ENCODE measurements around the gene NHS.
"Not testable (repeated sequence)": the region's sequence is repeated elsewhere in the genome, so short reads cannot be mapped to it uniquely, and the experiment has no call there.

The NHS gene

DNA sequence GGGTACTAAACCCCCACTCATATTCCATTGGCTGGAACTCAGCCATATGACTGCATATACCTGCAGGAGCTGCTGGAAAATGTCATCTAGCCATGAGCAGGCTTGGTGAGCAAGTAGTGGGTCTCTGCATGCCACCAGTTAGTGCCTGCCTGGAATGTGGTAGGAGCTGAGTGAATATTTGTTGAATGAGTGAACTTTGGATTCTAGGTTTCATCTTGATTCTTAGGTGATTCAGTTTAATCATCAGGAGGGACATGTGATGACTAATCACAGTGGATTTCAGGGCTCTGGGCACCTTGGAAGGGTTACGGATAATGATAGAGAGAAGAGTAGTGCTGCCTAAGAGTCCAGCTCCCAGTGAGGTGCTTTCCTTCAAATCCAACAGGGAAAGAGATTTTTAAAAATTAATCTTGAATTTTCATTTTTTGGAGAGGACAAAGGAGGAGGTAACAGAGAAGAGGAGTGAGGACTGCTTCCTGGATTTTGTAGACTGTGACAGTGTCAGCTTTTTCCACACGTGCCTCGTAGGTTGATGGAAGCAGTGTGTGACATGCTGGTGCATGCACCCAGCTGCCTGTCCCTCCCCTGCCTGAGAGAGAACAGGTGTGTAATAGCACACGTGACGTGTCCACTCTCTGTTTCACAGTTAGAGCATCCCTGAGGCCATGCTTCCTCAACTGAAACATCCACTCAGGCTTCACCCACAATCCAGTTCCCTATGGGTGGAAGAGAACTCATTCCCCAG, 30.4 kb downstream of the NHS start:
- DNase-seq (ENCODE audit: low spot score): no peak

- DNase-seq (ENCODE audit: low spot score): no peak
These were observed 34.7 kb downstream of the NHS start for GRCh38 chrX:17409566-17410290.

DNA sequence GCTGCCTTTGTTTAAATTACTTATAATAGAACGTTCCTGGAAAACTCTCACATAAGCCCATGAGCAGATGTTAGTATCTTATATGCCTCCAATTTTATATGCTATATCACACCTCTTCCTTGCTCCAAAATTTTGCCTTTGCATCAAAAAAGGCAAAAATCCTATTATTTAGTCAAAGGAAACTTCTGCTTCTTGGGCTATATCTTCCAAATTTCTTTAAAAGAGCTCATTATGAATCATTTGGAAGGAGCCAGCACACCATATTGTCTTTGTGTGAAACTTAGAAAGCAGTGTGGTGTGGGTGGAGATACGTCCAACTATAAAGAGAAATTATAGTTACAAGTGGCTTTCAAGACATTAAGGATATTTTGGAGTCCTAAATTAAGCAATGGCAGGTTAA, 35.7 kb downstream of the NHS start:
- no peak for DNase-seq (ENCODE audit: low spot score)

GRCh38 chrX:17411205-17411604, 36.2 kb downstream of the NHS start:
- no peak for DNase-seq (ENCODE audit: low spot score)

GRCh38 chrX:17412692-17413091, 37.7 kb downstream of the NHS start:
- no peak for DNase-seq (ENCODE audit: low spot score)

- no peak for DNase-seq (ENCODE audit: low spot score)
These were observed 38.2 kb downstream of the NHS start for GRCh38 chrX:17413228-17413627.

DNA sequence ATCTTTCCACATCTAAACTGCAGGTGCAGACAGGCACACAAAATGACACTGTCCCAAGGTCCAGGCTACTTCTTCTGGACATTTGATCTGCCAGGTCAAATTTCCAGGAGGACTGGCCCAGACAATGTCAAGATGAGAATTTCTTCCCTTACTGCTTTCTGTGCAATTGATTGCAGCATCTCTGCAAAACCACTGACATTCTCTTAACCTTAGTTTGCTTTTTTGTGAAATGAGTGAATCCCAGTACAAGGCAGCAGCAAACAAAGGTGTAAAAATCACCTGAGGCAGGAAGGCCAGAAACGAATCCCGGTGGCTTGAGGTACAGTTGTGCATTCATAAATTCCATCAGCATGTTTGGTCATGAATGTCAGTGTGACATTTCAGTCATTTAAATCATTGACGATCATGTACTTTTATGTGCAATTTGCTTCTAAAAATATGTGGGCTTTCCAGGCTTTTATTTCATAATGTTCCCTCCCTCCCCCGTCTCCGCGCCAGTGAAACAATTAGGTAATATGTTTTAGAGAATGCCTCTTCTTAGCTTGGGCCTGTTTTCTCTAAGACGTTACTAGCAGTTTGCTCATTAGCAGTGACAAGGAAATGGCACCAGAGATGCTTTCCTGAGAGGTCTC, 39.1 kb downstream of the NHS start:
- no peak for DNase-seq (ENCODE audit: low spot score)

- DNase-seq (ENCODE audit: low spot score): no peak
These were observed 39.8 kb downstream of the NHS start for GRCh38 chrX:17414839-17415238.

- DNase-seq (ENCODE audit: low spot score): no peak
These were observed 40.3 kb downstream of the NHS start for GRCh38 chrX:17415242-17415810.

GRCh38 chrX:17417372-17417771, 42.4 kb downstream of the NHS start:
- no peak for DNase-seq (ENCODE audit: low spot score)

GRCh38 chrX:17425136-17425535, 50.1 kb downstream of the NHS start:
- no peak for DNase-seq (ENCODE audit: low spot score)

DNA sequence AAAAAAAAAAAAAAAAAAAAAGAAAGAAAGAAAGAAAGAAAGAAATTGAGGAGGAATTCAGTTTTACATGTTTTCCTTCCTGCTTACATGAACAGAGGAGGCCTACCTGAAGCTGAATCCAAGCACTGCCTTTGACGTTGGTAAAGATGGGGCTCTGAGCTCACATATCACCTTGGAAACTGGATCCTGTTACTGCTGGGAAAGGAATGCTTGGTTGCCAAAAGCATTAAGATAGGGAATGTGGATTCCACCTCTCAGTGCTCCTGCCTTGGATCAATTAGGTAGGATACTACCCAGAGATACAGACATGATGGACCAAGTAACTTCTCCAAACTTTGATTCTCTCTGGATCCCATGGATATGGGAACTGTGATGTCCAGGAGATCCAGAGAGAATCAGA, 50.6 kb downstream of the NHS start:
- no peak for DNase-seq (ENCODE audit: low spot score)

DNA sequence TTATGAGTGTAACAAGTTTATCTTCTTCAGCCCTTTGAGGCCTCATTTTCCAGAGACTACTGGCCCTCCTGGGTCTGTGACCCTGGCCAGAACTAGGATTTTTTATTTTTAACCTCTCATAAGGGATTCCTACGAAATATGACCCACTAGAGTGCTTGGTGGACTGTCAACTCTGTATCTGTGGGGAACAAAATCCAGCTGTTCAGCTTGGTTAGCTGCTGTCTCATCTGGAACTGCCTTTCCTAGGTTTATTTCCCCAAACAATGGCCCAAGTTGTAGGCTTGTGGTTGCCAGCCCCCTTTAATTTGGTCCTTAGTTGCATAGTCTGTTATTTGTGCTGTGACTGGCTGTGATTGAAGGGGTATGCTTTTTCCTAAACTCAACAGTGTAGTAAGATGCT, 56.2 kb downstream of the NHS start:
- DNase-seq (ENCODE audit: low spot score): no peak

DNA sequence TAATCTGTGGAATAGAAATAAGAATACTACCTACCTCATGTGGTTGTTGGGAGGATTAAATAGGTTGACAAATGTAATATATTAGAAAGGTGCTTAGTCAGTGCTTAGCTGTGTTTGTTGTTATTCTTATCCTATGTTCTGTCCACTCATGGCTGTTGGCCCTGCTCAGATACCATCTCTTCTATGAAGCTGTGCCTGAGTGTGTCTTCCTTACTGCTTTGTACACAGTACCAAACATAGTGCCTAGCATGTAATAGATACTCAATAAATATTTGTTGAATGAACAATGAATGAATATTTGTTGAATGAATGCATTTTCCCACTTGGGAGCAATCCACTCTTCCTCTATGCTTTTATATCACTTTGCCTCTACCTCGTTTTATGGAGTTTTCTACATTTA, 57.2 kb downstream of the NHS start:
- DNase-seq (ENCODE audit: low spot score): no peak

DNA sequence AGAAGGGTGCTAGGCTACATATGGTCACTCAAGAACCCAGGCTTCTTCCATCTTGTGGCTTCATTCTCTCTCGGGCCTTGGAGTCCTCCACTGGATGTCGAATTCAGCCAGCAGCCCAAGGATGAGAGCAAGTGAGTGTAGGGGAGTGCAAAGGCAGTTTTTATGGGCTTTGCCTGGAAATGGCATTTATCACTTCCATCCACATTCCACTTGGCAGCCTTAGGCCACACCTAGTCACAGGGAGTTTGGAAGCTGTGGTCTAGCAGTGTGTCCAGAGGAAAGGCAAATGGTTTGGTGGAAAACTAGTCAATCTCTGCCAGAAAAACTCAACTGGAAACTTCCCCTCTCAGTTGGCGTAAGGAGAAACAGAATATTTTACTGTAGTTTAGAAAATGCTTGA, 59.0 kb downstream of the NHS start:
- DNase-seq (ENCODE audit: low spot score): no peak

GRCh38 chrX:17435476-17435875, 60.5 kb downstream of the NHS start:
- peak; percentile 10 for DNase-seq (ENCODE audit: low spot score)

DNA sequence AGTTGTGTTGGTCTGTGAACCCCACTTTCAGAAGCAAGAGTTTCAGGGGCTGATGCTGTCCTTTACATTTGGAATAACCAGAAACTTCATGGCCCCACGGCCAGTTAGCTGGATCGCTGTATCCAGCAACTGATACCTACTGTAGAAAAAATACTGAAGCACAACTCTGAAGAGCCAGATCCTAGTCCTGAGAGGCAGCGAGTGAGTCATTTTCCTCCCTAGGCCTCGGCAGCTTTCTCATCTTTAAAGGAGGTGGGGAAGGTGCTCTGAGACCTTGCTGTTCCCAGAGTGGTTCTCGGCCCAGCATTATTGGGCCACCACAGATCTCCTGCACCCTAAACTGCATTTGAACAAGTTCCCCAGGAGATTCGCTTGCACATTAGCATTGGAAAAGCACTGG, 63.2 kb downstream of the NHS start:
- DNase-seq (ENCODE audit: low spot score): no peak

DNA sequence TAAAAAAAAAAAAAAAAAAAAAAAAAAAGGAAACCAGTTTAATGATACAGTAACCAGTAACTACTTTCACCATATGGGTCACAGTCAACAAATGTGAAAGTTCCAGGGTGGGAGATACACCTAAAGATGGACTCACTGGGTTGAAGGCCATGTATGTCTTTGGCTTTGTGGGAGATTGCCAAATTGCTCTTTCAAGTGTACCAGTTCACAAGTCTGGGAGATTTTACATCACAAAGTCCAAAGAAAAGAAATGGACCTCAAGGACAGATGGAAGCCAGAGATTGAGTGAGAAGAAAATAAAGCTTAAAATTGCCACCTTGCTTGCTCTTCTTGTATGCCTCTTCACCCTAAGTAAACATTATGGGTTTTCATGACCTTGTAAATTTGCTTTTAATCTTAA, 65.3 kb downstream of the NHS start:
- no peak for DNase-seq (ENCODE audit: low spot score)

- DNase-seq (ENCODE audit: low spot score): no peak
These were observed 65.8 kb downstream of the NHS start for GRCh38 chrX:17440836-17441235.

DNA sequence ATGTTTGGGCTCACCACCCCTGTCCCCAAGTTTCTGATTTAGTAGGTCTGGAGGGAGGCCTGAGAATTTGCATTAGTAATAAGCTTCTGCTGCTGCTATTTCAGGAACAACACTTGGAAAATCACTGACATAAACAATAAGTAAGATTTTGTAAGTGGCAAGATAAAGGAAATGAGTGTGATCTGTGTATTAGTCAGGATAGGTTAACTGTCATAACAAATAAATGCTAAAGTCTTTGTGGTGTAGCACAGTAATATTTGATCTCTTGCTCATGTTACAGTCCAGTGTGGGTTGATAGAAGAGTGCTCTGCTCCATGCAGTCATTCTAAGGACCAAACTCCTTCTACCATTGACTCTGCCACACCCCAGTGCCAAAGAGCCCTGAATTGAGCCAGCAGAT, 67.0 kb downstream of the NHS start:
- DNase-seq (ENCODE audit: low spot score): no peak

- no peak for DNase-seq (ENCODE audit: low spot score)
These were observed 67.9 kb downstream of the NHS start for GRCh38 chrX:17442898-17443297.

DNA sequence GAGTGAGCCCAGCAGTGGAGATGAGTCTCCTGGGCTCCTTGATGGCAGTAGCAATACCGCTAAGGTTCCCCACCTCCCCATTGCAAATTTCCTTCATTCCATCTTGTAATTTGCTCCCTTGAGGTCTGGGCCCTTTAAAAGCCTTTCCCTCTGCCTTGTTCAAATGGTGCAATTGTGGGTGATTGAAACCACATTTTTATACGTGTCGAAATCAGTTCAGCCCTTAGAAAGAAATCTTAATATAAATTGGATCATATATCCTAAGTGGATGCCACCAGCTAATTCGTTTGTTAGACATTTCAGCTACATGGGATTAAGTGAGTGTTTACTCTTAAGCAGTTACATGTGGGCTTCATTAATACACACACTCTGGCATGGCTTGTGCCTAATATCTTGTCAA, 68.6 kb downstream of the NHS start:
- DNase-seq (ENCODE audit: low spot score): no peak

GRCh38 chrX:17446269-17446668, 71.3 kb downstream of the NHS start:
- DNase-seq (ENCODE audit: low spot score): not testable (repeated sequence)
